ENCODE results near the gene MCAT. TPM values are rescaled to one million over a fixed set of nuclear protein-coding genes. Genes with fewer than 3 reads are reported as not detected.

Gene MCAT
- total RNA-seq, 1 donor from 2014 or later: 8.6 TPM

GRCh38 chr22:43157874-43158546 lies 14.8 kb upstream of the MCAT start:
- no peaks in the 10 kb centered on the region for H3K9me3 Mint-ChIP-seq (ENCODE audit: low read depth)
- no peak for TF ChIP-seq CTCF (IDR thresholded peaks at IDR 0.05)
- peaks cover 31% of the 10 kb centered on the region for H3K4me1 Mint-ChIP-seq (ENCODE audit: low read depth)
- no peak for DNase-seq (ENCODE audit: low spot score)
- H3K27me3 Mint-ChIP-seq (ENCODE audit: low read depth): no peaks in the 10 kb centered on the region
- peaks cover 7% of the 10 kb centered on the region for H3K36me3 Mint-ChIP-seq (ENCODE audit: low read depth)
- H3K27ac Mint-ChIP-seq (ENCODE audit: unreplicated experiment): peak overlapping the region; percentile 63
- no peak overlapping the region for H3K4me3 Mint-ChIP-seq (ENCODE audit: unreplicated experiment)

GRCh38 chr22:43156413-43156812 lies 13.2 kb upstream of the MCAT start:
- H3K27ac Mint-ChIP-seq (ENCODE audit: unreplicated experiment): no peak overlapping the region
- no peaks in the 10 kb centered on the region for H3K27me3 Mint-ChIP-seq (ENCODE audit: low read depth)
- DNase-seq (ENCODE audit: low spot score): no peak
- no peaks in the 10 kb centered on the region for H3K9me3 Mint-ChIP-seq (ENCODE audit: low read depth)
- TF ChIP-seq CTCF (IDR thresholded peaks at IDR 0.05): no peak
- no peak overlapping the region for H3K4me3 Mint-ChIP-seq (ENCODE audit: unreplicated experiment)
- H3K36me3 Mint-ChIP-seq (ENCODE audit: low read depth): peaks cover 6% of the 10 kb centered on the region
- H3K4me1 Mint-ChIP-seq (ENCODE audit: low read depth): peaks cover 38% of the 10 kb centered on the region

- no peak overlapping the region for H3K4me3 Mint-ChIP-seq (ENCODE audit: unreplicated experiment)
- DNase-seq (ENCODE audit: low spot score): no peak
- H3K4me1 Mint-ChIP-seq (ENCODE audit: low read depth): peaks cover 42% of the 10 kb centered on the region
- peaks cover 6% of the 10 kb centered on the region for H3K36me3 Mint-ChIP-seq (ENCODE audit: low read depth)
- H3K27ac Mint-ChIP-seq (ENCODE audit: unreplicated experiment): no peak overlapping the region
- H3K27me3 Mint-ChIP-seq (ENCODE audit: low read depth): no peaks in the 10 kb centered on the region
- no peak for TF ChIP-seq CTCF (IDR thresholded peaks at IDR 0.05)
- H3K9me3 Mint-ChIP-seq (ENCODE audit: low read depth): no peaks in the 10 kb centered on the region
Measured at GRCh38 chr22:43155789-43156188, 12.6 kb upstream of the MCAT start.

GRCh38 chr22:43154887-43155536 lies 11.8 kb upstream of the MCAT start:
- Mint-ChIP-seq H3K27me3 (ENCODE audit: low read depth) (no peaks in the 10 kb centered on the region), H3K36me3 (ENCODE audit: low read depth) (peaks cover 2% of the 10 kb centered on the region), H3K9me3 (ENCODE audit: low read depth) (no peaks in the 10 kb centered on the region), H3K27ac (ENCODE audit: unreplicated experiment) (no peak overlapping the region), H3K4me1 (ENCODE audit: low read depth) (peaks cover 44% of the 10 kb centered on the region), H3K4me3 (ENCODE audit: unreplicated experiment) (no peak overlapping the region)
- no peak for TF ChIP-seq CTCF (IDR thresholded peaks at IDR 0.05)
- no peak for DNase-seq (ENCODE audit: low spot score)

- no peak for DNase-seq (ENCODE audit: low spot score)
- peak overlapping the region; percentile 25 for H3K4me3 Mint-ChIP-seq (ENCODE audit: unreplicated experiment)
Measured at GRCh38 chr22:43153899-43154298, 10.7 kb upstream of the MCAT start.

More at GRCh38 chr22:43153899-43154298, 10.7 kb upstream of the MCAT start:
- TF ChIP-seq CTCF (IDR thresholded peaks at IDR 0.05): no peak
- H3K4me1 Mint-ChIP-seq (ENCODE audit: low read depth): peaks cover 44% of the 10 kb centered on the region
- H3K9me3 Mint-ChIP-seq (ENCODE audit: low read depth): no peaks in the 10 kb centered on the region
- H3K27ac Mint-ChIP-seq (ENCODE audit: unreplicated experiment): peak overlapping the region; percentile 45
- H3K27me3 Mint-ChIP-seq (ENCODE audit: low read depth): no peaks in the 10 kb centered on the region
- peaks cover 2% of the 10 kb centered on the region for H3K36me3 Mint-ChIP-seq (ENCODE audit: low read depth)

All from chondrocyte (in vitro differentiated cells).